ENCODE results near the gene PCDH9.

PCDH9 gene

GRCh38 chr13:67106502-67107057, 123.6 kb downstream of the PCDH9 start:
- Histone ChIP-seq H3F3A (ENCODE audit: low read depth) (no peaks in the 10 kb centered on the region), H3K36me3 (ENCODE audit: insufficient read depth, low read length) (no peaks in the 10 kb centered on the region), H3K79me2 (ENCODE audit: insufficient read depth, low read length) (no peaks in the 10 kb centered on the region), H3K27me3 (ENCODE audit: insufficient read depth, low read length, poor library complexity, severe bottlenecking) (no peaks in the 10 kb centered on the region), H2AFZ (ENCODE audit: low read length) (no peak overlapping the region), H3K9me3 (ENCODE audit: insufficient read depth, low read depth, low read length) (no peaks in the 10 kb centered on the region), H4K20me1 (ENCODE audit: insufficient read depth, low read length, poor library complexity, severe bottlenecking) (no peaks in the 10 kb centered on the region), H3K4me3 (ENCODE audit: low read length, poor library complexity, severe bottlenecking) (no peak overlapping the region), H3K4me2 (ENCODE audit: low read depth, low read length, poor library complexity, severe bottlenecking) (no peak overlapping the region), H3K9me2 (replicated peaks; ENCODE audit: low read depth, low read length) (no peaks in the 10 kb centered on the region), H3K9ac (ENCODE audit: low read depth, low read length, poor library complexity, severe bottlenecking) (no peak overlapping the region), H3K4me1 (ENCODE audit: insufficient read depth, low read length, poor library complexity, severe bottlenecking) (no peaks in the 10 kb centered on the region)
- TF ChIP-seq EZH2phosphoT487 (IDR thresholded peaks at IDR 0.05; ENCODE audit: borderline replicate concordance) (no peak), CTCF (conservative IDR thresholded peaks at IDR 0.05; ENCODE audit: low read length) (no peak)

GRCh38 chr13:67101730-67102467, 128.2 kb downstream of the PCDH9 start:
- Histone ChIP-seq H3K27me3 (ENCODE audit: insufficient read depth, low read length, poor library complexity, severe bottlenecking) (no peaks in the 10 kb centered on the region), H2AFZ (ENCODE audit: low read length) (no peak overlapping the region), H3F3A (ENCODE audit: low read depth) (no peaks in the 10 kb centered on the region), H3K4me1 (ENCODE audit: insufficient read depth, low read length, poor library complexity, severe bottlenecking) (no peaks in the 10 kb centered on the region), H3K79me2 (ENCODE audit: insufficient read depth, low read length) (no peaks in the 10 kb centered on the region), H3K9me2 (replicated peaks; ENCODE audit: low read depth, low read length) (no peaks in the 10 kb centered on the region), H3K4me2 (ENCODE audit: low read depth, low read length, poor library complexity, severe bottlenecking) (no peak overlapping the region), H4K20me1 (ENCODE audit: insufficient read depth, low read length, poor library complexity, severe bottlenecking) (no peaks in the 10 kb centered on the region), H3K36me3 (ENCODE audit: insufficient read depth, low read length) (no peaks in the 10 kb centered on the region), H3K4me3 (ENCODE audit: low read length, poor library complexity, severe bottlenecking) (no peak overlapping the region), H3K9ac (ENCODE audit: low read depth, low read length, poor library complexity, severe bottlenecking) (no peak overlapping the region), H3K9me3 (ENCODE audit: insufficient read depth, low read depth, low read length) (no peaks in the 10 kb centered on the region)
- TF ChIP-seq CTCF (conservative IDR thresholded peaks at IDR 0.05; ENCODE audit: low read length) (no peak), EZH2phosphoT487 (IDR thresholded peaks at IDR 0.05; ENCODE audit: borderline replicate concordance) (no peak)

- no peaks in the 10 kb centered on the region for H3F3A ChIP-seq (ENCODE audit: low read depth)
- no peaks in the 10 kb centered on the region for H3K4me1 ChIP-seq (ENCODE audit: insufficient read depth, low read length, poor library complexity, severe bottlenecking)
- H3K9me3 ChIP-seq (ENCODE audit: insufficient read depth, low read depth, low read length): no peaks in the 10 kb centered on the region
- no peak overlapping the region for H3K9ac ChIP-seq (ENCODE audit: low read depth, low read length, poor library complexity, severe bottlenecking)
- no peak overlapping the region for H2AFZ ChIP-seq (ENCODE audit: low read length)
- no peaks in the 10 kb centered on the region for H3K9me2 ChIP-seq (replicated peaks; ENCODE audit: low read depth, low read length)
- H4K20me1 ChIP-seq (ENCODE audit: insufficient read depth, low read length, poor library complexity, severe bottlenecking): no peaks in the 10 kb centered on the region
- no peaks in the 10 kb centered on the region for H3K27me3 ChIP-seq (ENCODE audit: insufficient read depth, low read length, poor library complexity, severe bottlenecking)
- TF ChIP-seq CTCF (conservative IDR thresholded peaks at IDR 0.05; ENCODE audit: low read length): no peak
- no peak for TF ChIP-seq EZH2phosphoT487 (IDR thresholded peaks at IDR 0.05; ENCODE audit: borderline replicate concordance)
- H3K4me3 ChIP-seq (ENCODE audit: low read length, poor library complexity, severe bottlenecking): no peak overlapping the region
- H3K79me2 ChIP-seq (ENCODE audit: insufficient read depth, low read length): no peaks in the 10 kb centered on the region
- no peak overlapping the region for H3K4me2 ChIP-seq (ENCODE audit: low read depth, low read length, poor library complexity, severe bottlenecking)
- H3K36me3 ChIP-seq (ENCODE audit: insufficient read depth, low read length): no peaks in the 10 kb centered on the region
Measured at GRCh38 chr13:67100730-67101129, 129.4 kb downstream of the PCDH9 start.

Data from Loucy (cell line).